TTC549 (cell line): ENCODE data around the gene SAPCD1.
"Not testable (repeated sequence)": the region's sequence is repeated elsewhere in the genome, so short reads cannot be mapped to it uniquely, and the experiment has no call there.

ENCODE experiments used
- FAIRE-seq: peaks from 2 replicates; lab custom pipeline; 2012; peaks lifted over from hg19 to GRCh38; lab: Jason Lieb, UNC

The SAPCD1 gene

DNA sequence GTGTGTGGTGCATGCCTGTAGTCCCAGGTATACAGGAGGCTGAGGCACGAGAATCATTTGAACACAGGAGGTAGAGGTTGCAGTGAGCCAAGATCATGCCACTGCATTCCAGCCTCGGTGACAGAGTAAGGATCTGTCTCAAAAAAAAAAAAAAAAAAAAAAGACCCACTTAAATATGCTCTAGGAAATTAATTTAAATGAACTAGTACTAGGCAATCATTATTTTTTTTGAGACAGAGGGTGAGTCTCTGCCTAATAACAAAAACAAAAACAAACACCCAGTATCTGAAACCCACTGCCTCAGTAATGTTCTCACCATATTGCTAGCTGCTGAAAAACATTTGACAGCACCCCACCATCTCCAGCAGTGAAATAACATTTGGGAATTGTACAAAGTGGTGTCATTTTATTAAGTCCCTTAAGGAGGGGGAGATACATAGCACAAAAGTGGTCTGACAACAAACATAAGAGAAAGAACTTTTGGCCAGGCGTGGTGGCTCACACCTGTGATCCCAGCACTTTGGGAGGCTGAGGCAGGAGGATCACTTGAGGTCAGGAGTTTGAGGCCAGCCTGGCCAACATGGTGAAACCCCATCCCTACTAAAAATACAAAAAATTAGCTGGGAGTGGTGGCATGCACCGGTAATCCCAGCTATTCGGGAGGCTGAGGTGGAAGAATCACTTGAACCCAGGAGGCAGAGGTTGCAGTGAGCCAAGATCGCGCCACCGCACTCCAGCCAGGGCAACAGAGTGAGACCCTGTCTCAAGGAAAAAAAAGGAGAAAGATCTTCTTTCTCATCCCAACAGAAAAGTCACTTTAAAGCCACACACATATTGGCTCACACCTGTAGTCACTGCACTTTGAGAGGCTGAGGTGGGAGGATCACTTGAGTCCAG, 38.8 kb downstream of the SAPCD1 start:
- not testable (repeated sequence) for FAIRE-seq

DNA sequence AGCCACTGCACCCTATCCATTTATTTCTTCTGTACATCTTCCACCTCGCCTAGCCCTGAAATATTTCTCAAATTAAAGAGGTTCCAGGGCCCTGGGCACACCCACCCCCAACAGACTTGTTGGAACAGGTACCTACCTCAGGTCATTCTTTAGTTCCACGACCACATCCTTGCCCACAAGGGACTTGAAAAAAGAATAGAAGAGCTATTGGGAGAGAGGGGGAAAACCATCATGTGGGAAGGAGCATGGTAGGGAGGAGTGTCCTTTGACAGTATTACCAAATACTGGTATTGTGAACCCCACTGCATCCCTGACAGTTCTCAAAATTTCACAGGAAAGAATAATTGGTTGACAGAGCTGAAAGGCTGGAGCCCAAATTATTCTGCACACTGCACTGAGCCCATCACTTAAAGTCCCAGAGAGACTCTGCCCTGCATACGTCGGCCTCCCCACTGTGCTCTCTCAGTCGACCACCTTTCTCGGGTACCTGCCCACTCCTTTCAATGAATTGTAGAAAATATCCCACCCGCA, 43.5 kb downstream of the SAPCD1 start:
- FAIRE-seq, result no peak

DNA sequence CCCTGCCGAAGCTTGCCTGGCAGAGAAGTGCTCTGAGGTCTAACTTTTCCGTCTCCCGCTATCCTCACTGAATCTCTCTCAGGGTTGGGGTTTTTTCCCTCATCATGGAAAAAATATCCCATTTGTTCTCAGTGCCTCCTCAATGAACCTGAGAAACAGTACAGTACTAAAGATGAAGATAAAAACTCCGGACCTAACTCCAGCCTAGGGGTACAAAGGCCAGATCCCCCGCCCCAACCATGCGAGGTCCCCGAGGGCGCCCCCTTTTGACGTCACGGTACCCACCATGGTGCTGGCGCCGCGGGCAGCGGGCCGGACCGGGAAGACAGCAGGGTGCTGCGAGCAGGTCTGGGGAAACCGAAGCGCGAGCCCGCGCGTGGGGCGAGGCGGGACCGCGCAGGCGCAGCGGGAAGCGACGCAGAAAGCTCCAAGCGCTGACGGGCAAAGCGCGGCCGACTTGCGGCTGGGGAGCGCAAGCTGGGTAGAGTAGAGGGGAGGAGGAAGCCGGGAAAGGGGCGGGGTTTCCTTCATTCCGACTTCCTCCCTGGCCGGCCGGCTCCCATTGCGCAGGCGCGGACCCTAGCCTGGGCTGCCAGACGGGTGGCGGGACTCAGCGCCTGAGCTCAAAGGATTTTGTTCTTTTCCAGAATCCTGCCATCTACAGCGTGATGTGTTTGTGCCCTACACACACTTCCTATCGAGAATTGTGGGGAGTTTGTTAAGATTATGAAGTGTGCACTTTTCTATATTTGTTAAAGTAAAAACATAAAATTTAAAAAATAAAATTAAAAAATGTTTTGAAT, 44.2 kb downstream of the SAPCD1 start, which contains the start of gene LSM2:
Gene LSM2, minus strand, starts transcription at position 497 of the 803 bp plus-strand sequence. Its CDS starts 209 bp downstream, at position 288.
- peak; percentile 9 for FAIRE-seq

DNA sequence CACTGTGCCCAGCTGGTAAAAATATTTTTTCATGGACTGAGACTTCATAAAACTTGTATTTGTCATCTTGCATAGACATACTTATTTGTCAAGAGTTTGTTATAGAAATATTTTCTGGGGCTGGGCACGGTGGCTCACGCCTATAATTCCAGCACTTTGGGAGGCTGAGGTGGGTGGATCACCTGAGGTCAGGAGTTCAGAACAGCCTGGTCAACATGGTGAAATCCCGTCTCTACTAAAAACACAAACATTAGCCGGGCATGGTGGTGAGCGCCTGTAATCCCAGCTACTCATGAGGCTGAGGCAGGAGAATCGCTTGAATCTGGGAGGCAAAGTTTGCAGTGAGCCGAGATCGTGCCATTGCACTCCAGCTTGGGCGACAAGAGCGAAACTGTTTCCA, 46.1 kb downstream of the SAPCD1 start:
- FAIRE-seq, result not testable (repeated sequence)

DNA sequence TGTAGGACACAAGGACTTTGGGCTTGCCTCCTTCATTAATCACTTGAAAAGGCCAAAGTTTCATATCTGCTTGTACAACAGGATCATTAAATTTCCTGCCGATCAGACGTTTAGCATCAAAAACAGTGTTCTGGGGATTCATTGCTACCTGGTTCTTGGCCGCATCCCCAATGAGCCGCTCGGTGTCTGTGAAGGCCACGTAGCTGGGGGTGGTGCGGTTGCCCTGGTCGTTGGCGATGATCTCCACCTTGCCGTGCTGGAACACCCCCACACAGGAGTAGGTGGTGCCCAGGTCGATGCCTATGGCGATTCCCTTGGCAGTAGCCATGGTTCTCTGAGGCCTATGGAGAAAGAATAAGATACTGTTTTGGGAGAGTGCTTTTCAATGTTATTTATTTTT, 49.2 kb downstream of the SAPCD1 start:
- no peak for FAIRE-seq

DNA sequence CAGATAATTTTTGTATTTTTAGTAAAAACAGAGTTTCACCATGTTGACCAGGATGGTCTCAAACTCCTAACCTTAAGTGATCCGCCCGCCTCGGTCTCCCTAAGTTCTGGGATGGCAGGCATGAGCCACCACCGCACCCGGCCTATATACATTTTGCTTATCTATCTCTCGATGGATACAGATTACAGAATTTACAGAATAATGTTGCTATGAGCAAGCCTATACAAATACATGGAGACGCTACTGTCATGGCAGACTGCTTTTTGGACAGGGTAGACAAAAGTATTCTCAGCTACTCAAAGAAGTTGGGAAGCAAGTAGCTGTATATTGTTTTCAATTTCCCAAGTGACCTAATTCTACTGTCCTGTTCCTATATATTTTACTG, 51.0 kb downstream of the SAPCD1 start:
- no peak for FAIRE-seq
